ENCODE results near the gene GCNA. TPM values are rescaled to one million over a fixed set of nuclear protein-coding genes. Genes with fewer than 3 reads are reported as not detected.

The GCNA gene
- total and polyA plus RNA-seq, 10 of the 15 experiments (the other 5 are each of a cell fraction or from before 2014, with no cell fraction given) = 0.37 to 1.6 (median 0.90) TPM

DNA sequence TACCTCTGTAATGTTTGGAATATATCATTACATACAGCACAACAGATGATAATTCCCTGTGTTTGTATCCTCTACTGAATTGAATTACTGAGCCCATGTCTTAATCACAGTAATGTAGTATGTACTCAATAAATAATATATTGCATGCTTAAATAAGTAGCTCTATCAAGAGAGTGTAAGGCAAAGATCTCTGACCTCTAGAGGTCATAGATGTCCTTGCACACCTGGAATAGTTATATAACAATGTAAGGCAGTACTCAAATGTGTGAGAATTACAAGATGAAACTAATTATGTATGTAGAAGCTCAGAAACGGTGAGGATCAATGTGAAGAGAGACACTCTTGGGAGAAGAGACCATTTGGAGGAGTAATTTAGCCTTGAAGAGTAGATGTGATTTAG, 14.3 kb upstream of the GCNA start:
- no peak overlapping the region for H3K4me3 ChIP-seq
- H3K36me3 ChIP-seq (ENCODE audit: control insufficient read depth in 2 of 2, insufficient read depth in 2 of 2, low read length in 1 of 2) = peaks cover 2 to 21% of the 10 kb centered on the region in 2 experiments
- H3K9me3 ChIP-seq (replicated peaks; ENCODE audit: control insufficient read depth, insufficient read depth, low read length) = no peaks in the 10 kb centered on the region
- FAIRE-seq (no peak), DNase-seq (ENCODE audit: low read depth, low spot score) (no peak), ATAC-seq (peak; percentile 62)
- H3K79me2 ChIP-seq (ENCODE audit: control insufficient read depth, insufficient read depth, low read length) = no peaks in the 10 kb centered on the region
- RAD21 ChIA-PET (ENCODE audit: unreplicated experiment) = interaction anchor here (1.7 kb wide), 1 partner anchor 87 kb away, joined by 4 read pairs; no protein-coding TSS in a partner anchor
- WGBS (ENCODE audit: insufficient coverage, insufficient replicate concordance, low lambda C conversion rate, missing lambda C conversion rate) = 61% methylated on average over 1 of the region's 1 CpG
- H3K4me2 ChIP-seq (ENCODE audit: control insufficient read depth, insufficient read depth) = no peak overlapping the region
- no peak overlapping the region for H2AFZ ChIP-seq (ENCODE audit: control insufficient read depth, low read depth, low read length)
- TF ChIP-seq, protein P1, sequence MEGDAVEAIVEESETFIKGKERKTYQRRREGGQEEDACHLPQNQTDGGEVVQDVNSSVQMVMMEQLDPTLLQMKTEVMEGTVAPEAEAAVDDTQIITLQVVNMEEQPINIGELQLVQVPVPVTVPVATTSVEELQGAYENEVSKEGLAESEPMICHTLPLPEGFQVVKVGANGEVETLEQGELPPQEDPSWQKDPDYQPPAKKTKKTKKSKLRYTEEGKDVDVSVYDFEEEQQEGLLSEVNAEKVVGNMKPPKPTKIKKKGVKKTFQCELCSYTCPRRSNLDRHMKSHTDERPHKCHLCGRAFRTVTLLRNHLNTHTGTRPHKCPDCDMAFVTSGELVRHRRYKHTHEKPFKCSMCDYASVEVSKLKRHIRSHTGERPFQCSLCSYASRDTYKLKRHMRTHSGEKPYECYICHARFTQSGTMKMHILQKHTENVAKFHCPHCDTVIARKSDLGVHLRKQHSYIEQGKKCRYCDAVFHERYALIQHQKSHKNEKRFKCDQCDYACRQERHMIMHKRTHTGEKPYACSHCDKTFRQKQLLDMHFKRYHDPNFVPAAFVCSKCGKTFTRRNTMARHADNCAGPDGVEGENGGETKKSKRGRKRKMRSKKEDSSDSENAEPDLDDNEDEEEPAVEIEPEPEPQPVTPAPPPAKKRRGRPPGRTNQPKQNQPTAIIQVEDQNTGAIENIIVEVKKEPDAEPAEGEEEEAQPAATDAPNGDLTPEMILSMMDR (IDR thresholded peaks at IDR 0.05 in 2 of 3, conservative IDR thresholded peaks at IDR 0.05 in 1 of 3; ENCODE audit: control insufficient read depth in 2 of 3, extremely low read depth in 1 of 3, insufficient read depth in 1 of 3, low read depth in 3 of 3, low read length in 3 of 3) = peak in 2 of 3 experiments; percentile 4 to 14; a peak in 3 of 6 replicates
- no peak for TF ChIP-seq CHD1 (IDR thresholded peaks at IDR 0.05; ENCODE audit: low read depth, low read length)
- TF ChIP-seq RAD21 (IDR thresholded peaks at IDR 0.05; ENCODE audit: insufficient read depth, low read depth, low read length) = 0 out of 2 replicates have a peak, but pooled peaks have one; percentile 14
- no TSS peak for BruUV-seq (replicated peaks)
- SMC1A ChIA-PET (ENCODE audit: uncharacterized antibody, unreplicated experiment) = interaction anchor here (0.7 to 2.4 kb wide), 5 partner anchors 9 to 87 kb away, joined by 3 to 14 read pairs (median 4); no protein-coding TSS in a partner anchor
- H3K9ac ChIP-seq (ENCODE audit: control insufficient read depth, insufficient read depth, low read length) = no peak overlapping the region
- intact Hi-C loops (cut with micrococcal nuclease; ENCODE audit: unreplicated experiment) (no loop called here), in situ Hi-C loops (cut with MboI) (no loop called here)
- H3K4me1 ChIP-seq (ENCODE audit: control insufficient read depth, insufficient read depth, low read length) = no peaks in the 10 kb centered on the region
- no peaks in the 10 kb centered on the region for H4K20me1 ChIP-seq (ENCODE audit: control insufficient read depth, insufficient read depth)
- CTCF ChIA-PET = interaction anchor here (0.6 to 4.3 kb wide), 6 partner anchors 10 to 87 kb away, joined by 3 to 25 read pairs (median 3); partner anchors contain the start of gene OGT
- POLR2A ChIA-PET = no interaction called here
- no peak overlapping the region for H3K27ac ChIP-seq (ENCODE audit: control insufficient read depth, insufficient read depth)
- H3K27me3 ChIP-seq (replicated peaks in 1 of 2; ENCODE audit: control insufficient read depth in 2 of 2, insufficient read depth in 2 of 2, low read length in 1 of 2) = no peaks in the 10 kb centered on the region
